WTC11 (cell line): ENCODE data around the gene ENGASE. TPM values are rescaled to one million over a fixed set of nuclear protein-coding genes. Genes with fewer than 3 reads are reported as not detected.

Source experiments
- ATAC-seq: fragments of 200-7000 bp; cut with Tn5 transposase; 2 replicates; pipeline ENCODE4 v1.10.0; 2021; ENCODE audit warnings: mild to moderate bottlenecking, moderate library complexity
- CTCF ChIA-PET: fragments of 300-600 bp; sonication (Branson Sonifier 250); formaldehyde crosslinking; loops from one replicate; lab custom pipeline; 2021; ENCODE audit warnings: antibody characterized with exemption; lab: Charles Lee
- POLR2A ChIA-PET: fragments of 350-600 bp; sonication (Branson Sonifier 250); formaldehyde crosslinking; loops from one replicate; lab custom pipeline; 2021; ENCODE audit warnings: antibody characterized with exemption; lab: Charles Lee
- DNase-seq: peaks from one replicate; pipeline ENCODE4 v3.0.0; 2021; ENCODE audit warnings: low spot score
- H3K27ac Mint-ChIP-seq: 2 replicates; pipeline ENCODE4 v1.8.0; 2021; ENCODE audit warnings: mixed read lengths
- H3K27me3 Mint-ChIP-seq: 2 replicates; pipeline ENCODE4 v1.8.0; 2021; ENCODE audit warnings: low read depth, mild to moderate bottlenecking, moderate library complexity, mixed read lengths
- H3K36me3 Mint-ChIP-seq: 2 replicates; pipeline ENCODE4 v1.8.0; 2021; ENCODE audit warnings: mixed read lengths
- H3K4me1 Mint-ChIP-seq: 2 replicates; pipeline ENCODE4 v1.8.0; 2022; ENCODE audit warnings: mixed read lengths
- H3K4me3 Mint-ChIP-seq: 2 replicates; pipeline ENCODE4 v1.8.0; 2021; ENCODE audit warnings: mild to moderate bottlenecking, moderate library complexity, mixed read lengths
- H3K9me3 Mint-ChIP-seq: 2 replicates; pipeline ENCODE4 v1.8.0; 2021; ENCODE audit warnings: mixed read lengths
- ATF2 ChIP-seq: sonication (generic); formaldehyde crosslinking; IDR thresholded peaks from 2 replicates; pipeline ENCODE4 v1.8.1; 2022; ENCODE audit warnings: low read depth, missing genetic modification reagents, borderline replicate concordance
- CTCF ChIP-seq: fragments of 200-600 bp; IDR thresholded peaks from 2 replicates; pipeline ENCODE4 v1.8.0; 2022; ENCODE audit warnings: antibody characterized with exemption
- ELF4 ChIP-seq: sonication (generic); formaldehyde crosslinking; IDR thresholded peaks from 2 replicates; pipeline ENCODE4 v1.8.1; 2022; ENCODE audit warnings: low read depth, mild to moderate bottlenecking, moderate library complexity, missing genetic modification reagents
- ESRRA ChIP-seq: sonication (generic); formaldehyde crosslinking; IDR thresholded peaks from 2 replicates; pipeline ENCODE4 v1.8.1; 2022; ENCODE audit warnings: mild to moderate bottlenecking, missing genetic modification reagents, borderline replicate concordance
- FOXJ3 ChIP-seq: sonication (generic); formaldehyde crosslinking; IDR thresholded peaks from 2 replicates; pipeline ENCODE4 v1.9.0; 2021; ENCODE audit warnings: missing genetic modification reagents, mild to moderate bottlenecking, borderline replicate concordance
- GABPB1 ChIP-seq: sonication (generic); formaldehyde crosslinking; IDR thresholded peaks from 2 replicates; pipeline ENCODE4 v1.8.1; 2023; ENCODE audit warnings: mild to moderate bottlenecking, missing genetic modification reagents
- HMGA2 ChIP-seq: fragments of 250-450 bp; sonication (Bioruptor Pico); IDR thresholded peaks from 2 replicates; pipeline ENCODE4 v1.4.0; 2021; ENCODE audit warnings: mild to moderate bottlenecking, moderate library complexity
- JAZF1 ChIP-seq: fragments of 250-450 bp; sonication (Bioruptor Pico); IDR thresholded peaks from 2 replicates; pipeline ENCODE4 v1.9.0; 2021; ENCODE audit warnings: moderate library complexity, mild to moderate bottlenecking, inconsistent platforms
- NFE2L1 ChIP-seq: sonication (generic); formaldehyde crosslinking; IDR thresholded peaks from 2 replicates; pipeline ENCODE4 v1.8.1; 2023; ENCODE audit warnings: missing genetic modification reagents
- RORB ChIP-seq: fragments of 250-450 bp; sonication (Bioruptor Pico); IDR thresholded peaks from 2 replicates; pipeline ENCODE4 v1.9.0; 2021; ENCODE audit warnings: mild to moderate bottlenecking
- SP1 ChIP-seq: sonication (generic); formaldehyde crosslinking; conservative IDR thresholded peaks from 2 replicates; pipeline ENCODE4 v1.8.1; 2022; ENCODE audit warnings: missing genetic modification reagents
- TCF7 ChIP-seq: sonication (generic); formaldehyde crosslinking; IDR thresholded peaks from 2 replicates; pipeline ENCODE4 v1.8.0; 2022; ENCODE audit warnings: mild to moderate bottlenecking, low read depth, missing genetic modification reagents, moderate library complexity
- ZNF232 ChIP-seq: sonication (generic); formaldehyde crosslinking; IDR thresholded peaks from 2 replicates; pipeline ENCODE4 v1.8.0; 2022; ENCODE audit warnings: mild to moderate bottlenecking, missing genetic modification reagents
- total RNA-seq: library from RNA; stranded (reverse); gene quantifications from 3 replicates; pipeline ENCODE4 v1.2.3, GENCODE V29; 2021
- TF ChIP-seq, protein P1 (sequence below): sonication (generic); formaldehyde crosslinking; IDR thresholded peaks from 2 replicates; pipeline ENCODE4 v1.8.0; 2022; ENCODE audit warnings: mild to moderate bottlenecking, missing genetic modification reagents
- TF ChIP-seq, protein P2 (sequence below): fragments of 250-450 bp; sonication (Bioruptor Pico); IDR thresholded peaks from 2 replicates; pipeline ENCODE4 v1.9.0; 2021; ENCODE audit warnings: mild to moderate bottlenecking, borderline replicate concordance
- TF ChIP-seq, protein P3 (sequence below): sonication (generic); formaldehyde crosslinking; IDR thresholded peaks from 2 replicates; pipeline ENCODE4 v1.8.1; 2023; ENCODE audit warnings: mild to moderate bottlenecking, missing genetic modification reagents, borderline replicate concordance
- TF ChIP-seq, protein P4 (sequence below): sonication (generic); formaldehyde crosslinking; IDR thresholded peaks from 2 replicates; pipeline ENCODE4 v1.8.1; 2022; ENCODE audit warnings: missing genetic modification reagents, borderline replicate concordance
- TF ChIP-seq, protein P5 (sequence below): fragments of 250-450 bp; sonication (Bioruptor Pico); IDR thresholded peaks from 2 replicates; pipeline ENCODE4 v2.1.2; 2022; ENCODE audit warnings: mild to moderate bottlenecking, moderate library complexity

The ENGASE gene
- total RNA-seq, 1 experiment from 2014 or later = 41.6 TPM

GRCh38 chr17:79109584-79109983 is 35.0 kb downstream of the ENGASE start:
- ChIA-PET CTCF (interaction anchor here (0.7 to 4.5 kb wide), 9 partner anchors 11 to 283 kb away, joined by 3 to 34 read pairs (median 6); partner anchors contain the start of gene ENGASE), POLR2A (no interaction called here)
- Mint-ChIP-seq H3K36me3 (no peaks in the 10 kb centered on the region), H3K4me3 (no peak overlapping the region), H3K27ac (no peak overlapping the region), H3K4me1 (no peaks in the 10 kb centered on the region), H3K9me3 (no peaks in the 10 kb centered on the region), H3K27me3 (no peaks in the 10 kb centered on the region)
- peak; percentile 78 for ATAC-seq
- peak; percentile 60 for DNase-seq
- TF ChIP-seq CTCF = 0 out of 2 replicates have a peak, but pooled peaks have one; percentile 23
- TF ChIP-seq ZNF232 (CRISPR knock-in tag) = no peak

GRCh38 chr17:79111097-79111496 is 36.5 kb downstream of the ENGASE start:
- Mint-ChIP-seq H3K4me1 (no peaks in the 10 kb centered on the region), H3K36me3 (no peaks in the 10 kb centered on the region), H3K27ac (no peak overlapping the region), H3K4me3 (no peak overlapping the region), H3K27me3 (no peaks in the 10 kb centered on the region), H3K9me3 (no peaks in the 10 kb centered on the region)
- ChIA-PET POLR2A (no interaction called here), CTCF (interaction anchor here (0.9 to 4.5 kb wide), 3 partner anchors 13 to 289 kb away, joined by 3 to 34 read pairs (median 25); no protein-coding TSS in a partner anchor)
- TF ChIP-seq GABPB1 (no peak), RORB (CRISPR knock-in tag) (no peak), JAZF1 (CRISPR knock-in tag) (no peak), ELF4 (CRISPR knock-in tag) (no peak), ESRRA (CRISPR knock-in tag) (no peak), HMGA2 (CRISPR knock-in tag) (no peak), ATF2 (no peak)
- ATAC-seq (no peak), DNase-seq (no peak)

DNA sequence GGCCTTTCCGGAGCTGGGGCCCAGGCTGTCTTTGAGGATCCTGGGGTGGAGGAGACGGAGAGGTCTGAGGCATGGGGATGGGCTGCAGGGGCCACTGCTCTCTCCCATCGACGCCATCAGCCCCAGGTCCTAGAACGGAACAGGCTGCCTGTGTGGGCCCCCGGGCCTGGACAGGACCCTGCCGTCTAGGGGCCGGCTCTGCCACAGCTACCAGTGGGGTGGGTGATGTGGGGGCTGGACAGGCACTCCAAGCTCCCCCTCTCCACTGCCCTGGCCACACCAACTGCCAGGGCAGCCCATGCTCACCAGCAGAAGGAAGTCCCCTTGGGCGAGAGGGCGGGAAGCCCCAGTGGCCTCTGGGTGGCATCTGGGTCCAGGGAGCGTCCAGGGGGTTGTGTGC is 37.8 kb downstream of the ENGASE start:
- POLR2A ChIA-PET = no interaction called here
- Mint-ChIP-seq H3K9me3 (no peaks in the 10 kb centered on the region), H3K27ac (no peak overlapping the region), H3K4me1 (no peaks in the 10 kb centered on the region), H3K36me3 (no peaks in the 10 kb centered on the region), H3K27me3 (no peaks in the 10 kb centered on the region), H3K4me3 (no peak overlapping the region)
- ATAC-seq (no peak), DNase-seq (no peak)
- CTCF ChIA-PET = interaction anchor here (1.2 to 1.5 kb wide), 2 partner anchors 279 to 288 kb away, joined by 3 read pairs; no protein-coding TSS in a partner anchor
- TF ChIP-seq, protein P1, sequence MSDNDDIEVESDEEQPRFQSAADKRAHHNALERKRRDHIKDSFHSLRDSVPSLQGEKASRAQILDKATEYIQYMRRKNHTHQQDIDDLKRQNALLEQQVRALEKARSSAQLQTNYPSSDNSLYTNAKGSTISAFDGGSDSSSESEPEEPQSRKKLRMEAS (CRISPR knock-in tag) = no peak
- no peak for TF ChIP-seq SP1 (CRISPR knock-in tag)
- TF ChIP-seq, protein P2, sequence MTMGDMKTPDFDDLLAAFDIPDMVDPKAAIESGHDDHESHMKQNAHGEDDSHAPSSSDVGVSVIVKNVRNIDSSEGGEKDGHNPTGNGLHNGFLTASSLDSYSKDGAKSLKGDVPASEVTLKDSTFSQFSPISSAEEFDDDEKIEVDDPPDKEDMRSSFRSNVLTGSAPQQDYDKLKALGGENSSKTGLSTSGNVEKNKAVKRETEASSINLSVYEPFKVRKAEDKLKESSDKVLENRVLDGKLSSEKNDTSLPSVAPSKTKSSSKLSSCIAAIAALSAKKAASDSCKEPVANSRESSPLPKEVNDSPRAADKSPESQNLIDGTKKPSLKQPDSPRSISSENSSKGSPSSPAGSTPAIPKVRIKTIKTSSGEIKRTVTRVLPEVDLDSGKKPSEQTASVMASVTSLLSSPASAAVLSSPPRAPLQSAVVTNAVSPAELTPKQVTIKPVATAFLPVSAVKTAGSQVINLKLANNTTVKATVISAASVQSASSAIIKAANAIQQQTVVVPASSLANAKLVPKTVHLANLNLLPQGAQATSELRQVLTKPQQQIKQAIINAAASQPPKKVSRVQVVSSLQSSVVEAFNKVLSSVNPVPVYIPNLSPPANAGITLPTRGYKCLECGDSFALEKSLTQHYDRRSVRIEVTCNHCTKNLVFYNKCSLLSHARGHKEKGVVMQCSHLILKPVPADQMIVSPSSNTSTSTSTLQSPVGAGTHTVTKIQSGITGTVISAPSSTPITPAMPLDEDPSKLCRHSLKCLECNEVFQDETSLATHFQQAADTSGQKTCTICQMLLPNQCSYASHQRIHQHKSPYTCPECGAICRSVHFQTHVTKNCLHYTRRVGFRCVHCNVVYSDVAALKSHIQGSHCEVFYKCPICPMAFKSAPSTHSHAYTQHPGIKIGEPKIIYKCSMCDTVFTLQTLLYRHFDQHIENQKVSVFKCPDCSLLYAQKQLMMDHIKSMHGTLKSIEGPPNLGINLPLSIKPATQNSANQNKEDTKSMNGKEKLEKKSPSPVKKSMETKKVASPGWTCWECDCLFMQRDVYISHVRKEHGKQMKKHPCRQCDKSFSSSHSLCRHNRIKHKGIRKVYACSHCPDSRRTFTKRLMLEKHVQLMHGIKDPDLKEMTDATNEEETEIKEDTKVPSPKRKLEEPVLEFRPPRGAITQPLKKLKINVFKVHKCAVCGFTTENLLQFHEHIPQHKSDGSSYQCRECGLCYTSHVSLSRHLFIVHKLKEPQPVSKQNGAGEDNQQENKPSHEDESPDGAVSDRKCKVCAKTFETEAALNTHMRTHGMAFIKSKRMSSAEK (CRISPR knock-in tag) = no peak
- TF ChIP-seq, protein P3, sequence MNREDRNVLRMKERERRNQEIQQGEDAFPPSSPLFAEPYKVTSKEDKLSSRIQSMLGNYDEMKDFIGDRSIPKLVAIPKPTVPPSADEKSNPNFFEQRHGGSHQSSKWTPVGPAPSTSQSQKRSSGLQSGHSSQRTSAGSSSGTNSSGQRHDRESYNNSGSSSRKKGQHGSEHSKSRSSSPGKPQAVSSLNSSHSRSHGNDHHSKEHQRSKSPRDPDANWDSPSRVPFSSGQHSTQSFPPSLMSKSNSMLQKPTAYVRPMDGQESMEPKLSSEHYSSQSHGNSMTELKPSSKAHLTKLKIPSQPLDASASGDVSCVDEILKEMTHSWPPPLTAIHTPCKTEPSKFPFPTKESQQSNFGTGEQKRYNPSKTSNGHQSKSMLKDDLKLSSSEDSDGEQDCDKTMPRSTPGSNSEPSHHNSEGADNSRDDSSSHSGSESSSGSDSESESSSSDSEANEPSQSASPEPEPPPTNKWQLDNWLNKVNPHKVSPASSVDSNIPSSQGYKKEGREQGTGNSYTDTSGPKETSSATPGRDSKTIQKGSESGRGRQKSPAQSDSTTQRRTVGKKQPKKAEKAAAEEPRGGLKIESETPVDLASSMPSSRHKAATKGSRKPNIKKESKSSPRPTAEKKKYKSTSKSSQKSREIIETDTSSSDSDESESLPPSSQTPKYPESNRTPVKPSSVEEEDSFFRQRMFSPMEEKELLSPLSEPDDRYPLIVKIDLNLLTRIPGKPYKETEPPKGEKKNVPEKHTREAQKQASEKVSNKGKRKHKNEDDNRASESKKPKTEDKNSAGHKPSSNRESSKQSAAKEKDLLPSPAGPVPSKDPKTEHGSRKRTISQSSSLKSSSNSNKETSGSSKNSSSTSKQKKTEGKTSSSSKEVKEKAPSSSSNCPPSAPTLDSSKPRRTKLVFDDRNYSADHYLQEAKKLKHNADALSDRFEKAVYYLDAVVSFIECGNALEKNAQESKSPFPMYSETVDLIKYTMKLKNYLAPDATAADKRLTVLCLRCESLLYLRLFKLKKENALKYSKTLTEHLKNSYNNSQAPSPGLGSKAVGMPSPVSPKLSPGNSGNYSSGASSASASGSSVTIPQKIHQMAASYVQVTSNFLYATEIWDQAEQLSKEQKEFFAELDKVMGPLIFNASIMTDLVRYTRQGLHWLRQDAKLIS (CRISPR knock-in tag) = no peak
- TF ChIP-seq FOXJ3 = no peak
- no peak for TF ChIP-seq TCF7 (CRISPR knock-in tag)
- TF ChIP-seq, protein P4, sequence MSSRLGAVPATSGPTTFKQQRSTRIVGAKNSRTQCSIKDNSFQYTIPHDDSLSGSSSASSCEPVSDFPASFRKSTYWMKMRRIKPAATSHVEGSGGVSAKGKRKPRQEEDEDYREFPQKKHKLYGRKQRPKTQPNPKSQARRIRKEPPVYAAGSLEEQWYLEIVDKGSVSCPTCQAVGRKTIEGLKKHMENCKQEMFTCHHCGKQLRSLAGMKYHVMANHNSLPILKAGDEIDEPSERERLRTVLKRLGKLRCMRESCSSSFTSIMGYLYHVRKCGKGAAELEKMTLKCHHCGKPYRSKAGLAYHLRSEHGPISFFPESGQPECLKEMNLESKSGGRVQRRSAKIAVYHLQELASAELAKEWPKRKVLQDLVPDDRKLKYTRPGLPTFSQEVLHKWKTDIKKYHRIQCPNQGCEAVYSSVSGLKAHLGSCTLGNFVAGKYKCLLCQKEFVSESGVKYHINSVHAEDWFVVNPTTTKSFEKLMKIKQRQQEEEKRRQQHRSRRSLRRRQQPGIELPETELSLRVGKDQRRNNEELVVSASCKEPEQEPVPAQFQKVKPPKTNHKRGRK = no peak
- TF ChIP-seq NFE2L1 (CRISPR knock-in tag) = no peak
- TF ChIP-seq, protein P5, sequence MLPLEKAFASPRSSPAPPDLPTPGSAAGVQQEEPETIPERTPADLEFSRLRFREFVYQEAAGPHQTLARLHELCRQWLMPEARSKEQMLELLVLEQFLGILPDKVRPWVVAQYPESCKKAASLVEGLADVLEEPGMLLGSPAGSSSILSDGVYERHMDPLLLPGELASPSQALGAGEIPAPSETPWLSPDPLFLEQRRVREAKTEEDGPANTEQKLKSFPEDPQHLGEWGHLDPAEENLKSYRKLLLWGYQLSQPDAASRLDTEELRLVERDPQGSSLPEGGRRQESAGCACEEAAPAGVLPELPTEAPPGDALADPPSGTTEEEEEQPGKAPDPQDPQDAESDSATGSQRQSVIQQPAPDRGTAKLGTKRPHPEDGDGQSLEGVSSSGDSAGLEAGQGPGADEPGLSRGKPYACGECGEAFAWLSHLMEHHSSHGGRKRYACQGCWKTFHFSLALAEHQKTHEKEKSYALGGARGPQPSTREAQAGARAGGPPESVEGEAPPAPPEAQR (CRISPR knock-in tag) = no peak
